HEK293 (cell line): Measurements from ENCODE around the gene STRN4.

Experiments used
- EGR2 ChIP-seq: fragments of 450-650 bp; formaldehyde crosslinking; IDR thresholded peaks from 2 replicates; pipeline ENCODE4 v1.5.1; 2016; ENCODE audit warnings: low read depth, missing biosample characterization, missing genetic modification characterization
- KLF8 ChIP-seq: fragments of 450-650 bp; formaldehyde crosslinking; IDR thresholded peaks from 2 replicates; pipeline ENCODE4 v1.5.1; 2016; ENCODE audit warnings: missing biosample characterization, missing genetic modification characterization
- OVOL3 ChIP-seq: fragments of 450-650 bp; formaldehyde crosslinking; IDR thresholded peaks from 2 replicates; pipeline ENCODE4 v1.5.1; 2016; ENCODE audit warnings: missing biosample characterization, missing genetic modification characterization
- RBAK ChIP-seq: fragments of 450-650 bp; formaldehyde crosslinking; IDR thresholded peaks from 2 replicates; pipeline ENCODE4 v1.5.1; 2016; ENCODE audit warnings: missing biosample characterization, missing genetic modification characterization
- SP2 ChIP-seq: fragments of 450-650 bp; formaldehyde crosslinking; IDR thresholded peaks from 2 replicates; pipeline ENCODE4 v1.5.1; 2016; ENCODE audit warnings: missing biosample characterization, missing genetic modification characterization
- SP3 ChIP-seq: fragments of 450-650 bp; formaldehyde crosslinking; IDR thresholded peaks from 2 replicates; pipeline ENCODE4 v1.5.1; 2016; ENCODE audit warnings: missing biosample characterization, missing genetic modification characterization
- ZNF175 ChIP-seq: fragments of 450-650 bp; formaldehyde crosslinking; IDR thresholded peaks from 2 replicates; pipeline ENCODE4 v1.5.1; 2016; ENCODE audit warnings: missing biosample characterization, missing genetic modification characterization
- ZNF211 ChIP-seq: fragments of 450-650 bp; formaldehyde crosslinking; IDR thresholded peaks from 2 replicates; pipeline ENCODE4 v1.5.1; 2016; ENCODE audit warnings: low read depth, missing biosample characterization, missing genetic modification characterization
- ZNF239 ChIP-seq: fragments of 450-650 bp; formaldehyde crosslinking; IDR thresholded peaks from 2 replicates; pipeline ENCODE4 v1.5.1; 2016; ENCODE audit warnings: missing biosample characterization, missing genetic modification characterization
- ZNF48 ChIP-seq: fragments of 450-650 bp; formaldehyde crosslinking; IDR thresholded peaks from 2 replicates; pipeline ENCODE4 v1.5.1; 2016; ENCODE audit warnings: missing biosample characterization, missing genetic modification characterization
- ZNF501 ChIP-seq: fragments of 450-650 bp; formaldehyde crosslinking; IDR thresholded peaks from 2 replicates; pipeline ENCODE4 v1.5.1; 2016; ENCODE audit warnings: missing biosample characterization, missing genetic modification characterization
- ZNF510 ChIP-seq: fragments of 450-650 bp; formaldehyde crosslinking; IDR thresholded peaks from 2 replicates; pipeline ENCODE4 v1.5.1; 2018; ENCODE audit warnings: mild to moderate bottlenecking, missing genetic modification characterization, missing biosample characterization; ENCODE audit not compliant: insufficient replicate concordance
- ZNF585B ChIP-seq: fragments of 450-650 bp; formaldehyde crosslinking; IDR thresholded peaks from 2 replicates; pipeline ENCODE4 v1.5.1; 2016; ENCODE audit warnings: missing biosample characterization, missing genetic modification characterization
- ZNF610 ChIP-seq: fragments of 450-650 bp; formaldehyde crosslinking; IDR thresholded peaks from 2 replicates; pipeline ENCODE4 v1.5.1; 2016; ENCODE audit warnings: missing biosample characterization, missing genetic modification characterization, borderline replicate concordance
- ZNF660 ChIP-seq: fragments of 450-650 bp; IDR thresholded peaks from 2 replicates; pipeline ENCODE4 v1.5.1; 2018; ENCODE audit warnings: missing biosample characterization, mild to moderate bottlenecking, missing genetic modification characterization
- ZNF670 ChIP-seq: fragments of 450-650 bp; formaldehyde crosslinking; IDR thresholded peaks from 2 replicates; pipeline ENCODE4 v1.5.1; 2016; ENCODE audit warnings: missing biosample characterization, missing genetic modification characterization, low read depth
- ZXDB ChIP-seq: fragments of 450-650 bp; formaldehyde crosslinking; IDR thresholded peaks from 2 replicates; pipeline ENCODE4 v1.5.1; 2016; ENCODE audit warnings: missing biosample characterization, missing genetic modification characterization
- TF ChIP-seq, protein P1 (sequence below): fragments of 450-650 bp; formaldehyde crosslinking; IDR thresholded peaks from 2 replicates; pipeline ENCODE4 v1.5.1; 2017; ENCODE audit warnings: missing biosample characterization, missing genetic modification characterization
- TF ChIP-seq, protein P2 (sequence below): fragments of 450-650 bp; IDR thresholded peaks from 2 replicates; pipeline ENCODE4 v1.5.1; 2018; ENCODE audit warnings: missing biosample characterization, missing genetic modification characterization
- TF ChIP-seq, protein P3 (sequence below): fragments of 450-650 bp; formaldehyde crosslinking; IDR thresholded peaks from 2 replicates; pipeline ENCODE4 v1.5.1; 2016; ENCODE audit warnings: missing biosample characterization, missing genetic modification characterization
- TF ChIP-seq, protein P4 (sequence below): fragments of 450-650 bp; formaldehyde crosslinking; IDR thresholded peaks from 2 replicates; pipeline ENCODE4 v1.5.1; 2016; ENCODE audit warnings: missing biosample characterization, missing genetic modification characterization
- TF ChIP-seq, protein P5 (sequence below): fragments of 450-650 bp; formaldehyde crosslinking; IDR thresholded peaks from 2 replicates; pipeline ENCODE4 v1.5.1; 2016; ENCODE audit warnings: missing biosample characterization, missing genetic modification characterization, low read depth
- TF ChIP-seq, protein P6 (sequence below): fragments of 450-650 bp; formaldehyde crosslinking; IDR thresholded peaks from 2 replicates; pipeline ENCODE4 v1.5.1; 2017; ENCODE audit warnings: missing biosample characterization, missing genetic modification characterization
- TF ChIP-seq, protein P7 (sequence below): fragments of 450-650 bp; formaldehyde crosslinking; IDR thresholded peaks from 2 replicates; pipeline ENCODE4 v1.5.0; 2017; ENCODE audit warnings: missing biosample characterization, missing genetic modification characterization, borderline replicate concordance

The STRN4 gene

DNA sequence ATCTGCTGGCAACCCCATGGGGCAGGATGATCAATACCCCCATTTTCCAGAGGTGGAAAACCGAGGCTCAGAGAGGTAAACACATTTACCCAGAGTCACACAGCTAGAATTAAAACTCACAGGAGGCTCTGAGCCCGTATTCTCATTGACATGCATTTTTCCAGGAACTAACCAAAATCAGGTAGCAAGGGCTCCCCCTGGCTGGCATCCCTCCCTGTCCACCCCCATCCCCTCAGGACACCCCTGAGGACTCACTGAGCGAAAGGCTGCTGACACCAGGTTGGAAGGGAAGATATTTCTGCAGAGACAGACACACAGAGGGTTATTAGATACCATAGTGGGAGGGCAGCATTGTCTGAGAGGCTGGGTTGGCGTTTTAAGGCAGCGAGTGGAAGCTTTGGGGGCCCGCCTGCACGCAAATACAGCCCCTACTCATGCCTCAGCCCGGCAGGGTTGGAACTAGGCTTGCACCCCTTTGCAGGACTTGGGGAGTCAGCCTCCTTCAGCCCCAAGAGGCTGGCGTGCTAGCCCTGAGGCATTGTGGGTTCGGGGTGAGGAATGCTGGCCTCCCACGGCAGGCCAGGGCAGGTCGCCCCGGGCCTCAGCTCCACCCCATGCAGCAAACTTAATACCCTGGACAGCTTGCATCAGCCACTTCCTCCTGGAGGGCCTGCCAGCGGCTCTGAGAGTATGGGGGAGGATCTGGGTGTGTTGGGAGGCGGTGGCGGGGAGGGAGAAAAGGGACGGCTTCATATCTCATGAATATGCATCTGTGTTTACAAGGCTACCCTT lies 38.2 kb upstream of the STRN4 start (continued):
- TF ChIP-seq, protein P1, sequence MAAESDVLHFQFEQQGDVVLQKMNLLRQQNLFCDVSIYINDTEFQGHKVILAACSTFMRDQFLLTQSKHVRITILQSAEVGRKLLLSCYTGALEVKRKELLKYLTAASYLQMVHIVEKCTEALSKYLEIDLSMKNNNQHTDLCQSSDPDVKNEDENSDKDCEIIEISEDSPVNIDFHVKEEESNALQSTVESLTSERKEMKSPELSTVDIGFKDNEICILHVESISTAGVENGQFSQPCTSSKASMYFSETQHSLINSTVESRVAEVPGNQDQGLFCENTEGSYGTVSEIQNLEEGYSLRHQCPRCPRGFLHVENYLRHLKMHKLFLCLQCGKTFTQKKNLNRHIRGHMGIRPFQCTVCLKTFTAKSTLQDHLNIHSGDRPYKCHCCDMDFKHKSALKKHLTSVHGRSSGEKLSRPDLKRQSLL: no peak
- TF ChIP-seq ZNF510 (no peak), ZNF48 (tag by site-specific recombination) (no peak), ZNF211 (tag by site-specific recombination) (no peak), SP2 (peak; percentile 81), ZXDB (tag by site-specific recombination) (peak; percentile 69), SP3 (tag by site-specific recombination) (peak; percentile 89), ZNF501 (tag by site-specific recombination) (peak; percentile 40; the same call in 1 of the 2 replicates), RBAK (no peak), ZNF239 (tag by site-specific recombination) (no peak), ZNF585B (tag by site-specific recombination) (no peak), ZNF670 (tag by site-specific recombination) (no peak), OVOL3 (tag by site-specific recombination) (peak; percentile 26; the same call in 1 of the 2 replicates), ZNF610 (tag by site-specific recombination) (peak; percentile 16; the same call in 1 of the 2 replicates), EGR2 (peak; percentile 77), ZNF660 (tag by site-specific recombination) (peak; percentile 94), ZNF175 (tag by site-specific recombination) (no peak), KLF8 (tag by site-specific recombination) (peak; percentile 79; the same call in 1 of the 2 replicates)
- TF ChIP-seq, protein P2, sequence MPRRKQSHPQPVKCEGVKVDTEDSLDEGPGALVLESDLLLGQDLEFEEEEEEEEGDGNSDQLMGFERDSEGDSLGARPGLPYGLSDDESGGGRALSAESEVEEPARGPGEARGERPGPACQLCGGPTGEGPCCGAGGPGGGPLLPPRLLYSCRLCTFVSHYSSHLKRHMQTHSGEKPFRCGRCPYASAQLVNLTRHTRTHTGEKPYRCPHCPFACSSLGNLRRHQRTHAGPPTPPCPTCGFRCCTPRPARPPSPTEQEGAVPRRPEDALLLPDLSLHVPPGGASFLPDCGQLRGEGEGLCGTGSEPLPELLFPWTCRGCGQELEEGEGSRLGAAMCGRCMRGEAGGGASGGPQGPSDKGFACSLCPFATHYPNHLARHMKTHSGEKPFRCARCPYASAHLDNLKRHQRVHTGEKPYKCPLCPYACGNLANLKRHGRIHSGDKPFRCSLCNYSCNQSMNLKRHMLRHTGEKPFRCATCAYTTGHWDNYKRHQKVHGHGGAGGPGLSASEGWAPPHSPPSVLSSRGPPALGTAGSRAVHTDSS (tag by site-specific recombination): 0 out of 2 replicates have a peak, but pooled peaks have one; percentile 11
- TF ChIP-seq, protein P3, sequence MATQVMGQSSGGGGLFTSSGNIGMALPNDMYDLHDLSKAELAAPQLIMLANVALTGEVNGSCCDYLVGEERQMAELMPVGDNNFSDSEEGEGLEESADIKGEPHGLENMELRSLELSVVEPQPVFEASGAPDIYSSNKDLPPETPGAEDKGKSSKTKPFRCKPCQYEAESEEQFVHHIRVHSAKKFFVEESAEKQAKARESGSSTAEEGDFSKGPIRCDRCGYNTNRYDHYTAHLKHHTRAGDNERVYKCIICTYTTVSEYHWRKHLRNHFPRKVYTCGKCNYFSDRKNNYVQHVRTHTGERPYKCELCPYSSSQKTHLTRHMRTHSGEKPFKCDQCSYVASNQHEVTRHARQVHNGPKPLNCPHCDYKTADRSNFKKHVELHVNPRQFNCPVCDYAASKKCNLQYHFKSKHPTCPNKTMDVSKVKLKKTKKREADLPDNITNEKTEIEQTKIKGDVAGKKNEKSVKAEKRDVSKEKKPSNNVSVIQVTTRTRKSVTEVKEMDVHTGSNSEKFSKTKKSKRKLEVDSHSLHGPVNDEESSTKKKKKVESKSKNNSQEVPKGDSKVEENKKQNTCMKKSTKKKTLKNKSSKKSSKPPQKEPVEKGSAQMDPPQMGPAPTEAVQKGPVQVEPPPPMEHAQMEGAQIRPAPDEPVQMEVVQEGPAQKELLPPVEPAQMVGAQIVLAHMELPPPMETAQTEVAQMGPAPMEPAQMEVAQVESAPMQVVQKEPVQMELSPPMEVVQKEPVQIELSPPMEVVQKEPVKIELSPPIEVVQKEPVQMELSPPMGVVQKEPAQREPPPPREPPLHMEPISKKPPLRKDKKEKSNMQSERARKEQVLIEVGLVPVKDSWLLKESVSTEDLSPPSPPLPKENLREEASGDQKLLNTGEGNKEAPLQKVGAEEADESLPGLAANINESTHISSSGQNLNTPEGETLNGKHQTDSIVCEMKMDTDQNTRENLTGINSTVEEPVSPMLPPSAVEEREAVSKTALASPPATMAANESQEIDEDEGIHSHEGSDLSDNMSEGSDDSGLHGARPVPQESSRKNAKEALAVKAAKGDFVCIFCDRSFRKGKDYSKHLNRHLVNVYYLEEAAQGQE: no peak
- TF ChIP-seq, protein P4, sequence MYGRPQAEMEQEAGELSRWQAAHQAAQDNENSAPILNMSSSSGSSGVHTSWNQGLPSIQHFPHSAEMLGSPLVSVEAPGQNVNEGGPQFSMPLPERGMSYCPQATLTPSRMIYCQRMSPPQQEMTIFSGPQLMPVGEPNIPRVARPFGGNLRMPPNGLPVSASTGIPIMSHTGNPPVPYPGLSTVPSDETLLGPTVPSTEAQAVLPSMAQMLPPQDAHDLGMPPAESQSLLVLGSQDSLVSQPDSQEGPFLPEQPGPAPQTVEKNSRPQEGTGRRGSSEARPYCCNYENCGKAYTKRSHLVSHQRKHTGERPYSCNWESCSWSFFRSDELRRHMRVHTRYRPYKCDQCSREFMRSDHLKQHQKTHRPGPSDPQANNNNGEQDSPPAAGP (tag by site-specific recombination): 0 out of 2 replicates have a peak, but pooled peaks have one; percentile 47
- TF ChIP-seq, protein P5, sequence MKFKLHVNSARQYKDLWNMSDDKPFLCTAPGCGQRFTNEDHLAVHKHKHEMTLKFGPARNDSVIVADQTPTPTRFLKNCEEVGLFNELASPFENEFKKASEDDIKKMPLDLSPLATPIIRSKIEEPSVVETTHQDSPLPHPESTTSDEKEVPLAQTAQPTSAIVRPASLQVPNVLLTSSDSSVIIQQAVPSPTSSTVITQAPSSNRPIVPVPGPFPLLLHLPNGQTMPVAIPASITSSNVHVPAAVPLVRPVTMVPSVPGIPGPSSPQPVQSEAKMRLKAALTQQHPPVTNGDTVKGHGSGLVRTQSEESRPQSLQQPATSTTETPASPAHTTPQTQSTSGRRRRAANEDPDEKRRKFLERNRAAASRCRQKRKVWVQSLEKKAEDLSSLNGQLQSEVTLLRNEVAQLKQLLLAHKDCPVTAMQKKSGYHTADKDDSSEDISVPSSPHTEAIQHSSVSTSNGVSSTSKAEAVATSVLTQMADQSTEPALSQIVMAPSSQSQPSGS (tag by site-specific recombination): peak; percentile 41; the same call in 1 of the 2 replicates
- TF ChIP-seq, protein P6, sequence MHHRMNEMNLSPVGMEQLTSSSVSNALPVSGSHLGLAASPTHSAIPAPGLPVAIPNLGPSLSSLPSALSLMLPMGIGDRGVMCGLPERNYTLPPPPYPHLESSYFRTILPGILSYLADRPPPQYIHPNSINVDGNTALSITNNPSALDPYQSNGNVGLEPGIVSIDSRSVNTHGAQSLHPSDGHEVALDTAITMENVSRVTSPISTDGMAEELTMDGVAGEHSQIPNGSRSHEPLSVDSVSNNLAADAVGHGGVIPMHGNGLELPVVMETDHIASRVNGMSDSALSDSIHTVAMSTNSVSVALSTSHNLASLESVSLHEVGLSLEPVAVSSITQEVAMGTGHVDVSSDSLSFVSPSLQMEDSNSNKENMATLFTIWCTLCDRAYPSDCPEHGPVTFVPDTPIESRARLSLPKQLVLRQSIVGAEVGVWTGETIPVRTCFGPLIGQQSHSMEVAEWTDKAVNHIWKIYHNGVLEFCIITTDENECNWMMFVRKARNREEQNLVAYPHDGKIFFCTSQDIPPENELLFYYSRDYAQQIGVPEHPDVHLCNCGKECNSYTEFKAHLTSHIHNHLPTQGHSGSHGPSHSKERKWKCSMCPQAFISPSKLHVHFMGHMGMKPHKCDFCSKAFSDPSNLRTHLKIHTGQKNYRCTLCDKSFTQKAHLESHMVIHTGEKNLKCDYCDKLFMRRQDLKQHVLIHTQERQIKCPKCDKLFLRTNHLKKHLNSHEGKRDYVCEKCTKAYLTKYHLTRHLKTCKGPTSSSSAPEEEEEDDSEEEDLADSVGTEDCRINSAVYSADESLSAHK (tag by site-specific recombination): peak; percentile 60; the same call in 1 of the 2 replicates
- TF ChIP-seq, protein P7, sequence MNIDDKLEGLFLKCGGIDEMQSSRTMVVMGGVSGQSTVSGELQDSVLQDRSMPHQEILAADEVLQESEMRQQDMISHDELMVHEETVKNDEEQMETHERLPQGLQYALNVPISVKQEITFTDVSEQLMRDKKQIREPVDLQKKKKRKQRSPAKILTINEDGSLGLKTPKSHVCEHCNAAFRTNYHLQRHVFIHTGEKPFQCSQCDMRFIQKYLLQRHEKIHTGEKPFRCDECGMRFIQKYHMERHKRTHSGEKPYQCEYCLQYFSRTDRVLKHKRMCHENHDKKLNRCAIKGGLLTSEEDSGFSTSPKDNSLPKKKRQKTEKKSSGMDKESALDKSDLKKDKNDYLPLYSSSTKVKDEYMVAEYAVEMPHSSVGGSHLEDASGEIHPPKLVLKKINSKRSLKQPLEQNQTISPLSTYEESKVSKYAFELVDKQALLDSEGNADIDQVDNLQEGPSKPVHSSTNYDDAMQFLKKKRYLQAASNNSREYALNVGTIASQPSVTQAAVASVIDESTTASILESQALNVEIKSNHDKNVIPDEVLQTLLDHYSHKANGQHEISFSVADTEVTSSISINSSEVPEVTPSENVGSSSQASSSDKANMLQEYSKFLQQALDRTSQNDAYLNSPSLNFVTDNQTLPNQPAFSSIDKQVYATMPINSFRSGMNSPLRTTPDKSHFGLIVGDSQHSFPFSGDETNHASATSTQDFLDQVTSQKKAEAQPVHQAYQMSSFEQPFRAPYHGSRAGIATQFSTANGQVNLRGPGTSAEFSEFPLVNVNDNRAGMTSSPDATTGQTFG (tag by site-specific recombination): no peak
